ENCODE data around the gene DHPS. TPM values are rescaled to one million over a fixed set of nuclear protein-coding genes. Genes with fewer than 3 reads are reported as not detected.

DHPS gene
- total RNA-seq, 1 donor from 2014 or later, result 46.1 TPM

- DNase-seq (ENCODE audit: low read depth in 2 of 2), result no peak
These were observed 6.3 kb downstream of the DHPS start for GRCh38 chr19:12675399-12675798.

DNA sequence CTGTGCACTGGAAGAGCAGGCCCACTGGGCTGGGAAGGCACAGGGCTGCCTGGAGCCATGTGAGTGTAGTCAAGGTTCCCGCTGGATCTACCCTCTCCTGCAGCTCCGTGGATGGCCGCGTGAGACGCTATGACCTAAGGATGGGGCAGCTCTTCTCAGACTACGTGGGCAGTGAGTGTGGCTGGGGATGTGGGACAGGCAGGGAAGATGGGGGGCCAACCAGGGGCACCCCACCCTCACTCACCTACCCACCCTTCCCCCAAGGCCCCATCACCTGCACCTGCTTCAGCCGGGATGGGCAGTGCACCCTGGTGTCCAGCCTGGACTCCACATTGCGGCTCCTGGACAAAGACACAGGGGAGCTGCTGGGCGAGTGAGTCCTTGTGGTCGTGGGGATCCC, 8.9 kb downstream of the DHPS start:
- DNase-seq (ENCODE audit: low read depth in 2 of 2), result no peak

DNA sequence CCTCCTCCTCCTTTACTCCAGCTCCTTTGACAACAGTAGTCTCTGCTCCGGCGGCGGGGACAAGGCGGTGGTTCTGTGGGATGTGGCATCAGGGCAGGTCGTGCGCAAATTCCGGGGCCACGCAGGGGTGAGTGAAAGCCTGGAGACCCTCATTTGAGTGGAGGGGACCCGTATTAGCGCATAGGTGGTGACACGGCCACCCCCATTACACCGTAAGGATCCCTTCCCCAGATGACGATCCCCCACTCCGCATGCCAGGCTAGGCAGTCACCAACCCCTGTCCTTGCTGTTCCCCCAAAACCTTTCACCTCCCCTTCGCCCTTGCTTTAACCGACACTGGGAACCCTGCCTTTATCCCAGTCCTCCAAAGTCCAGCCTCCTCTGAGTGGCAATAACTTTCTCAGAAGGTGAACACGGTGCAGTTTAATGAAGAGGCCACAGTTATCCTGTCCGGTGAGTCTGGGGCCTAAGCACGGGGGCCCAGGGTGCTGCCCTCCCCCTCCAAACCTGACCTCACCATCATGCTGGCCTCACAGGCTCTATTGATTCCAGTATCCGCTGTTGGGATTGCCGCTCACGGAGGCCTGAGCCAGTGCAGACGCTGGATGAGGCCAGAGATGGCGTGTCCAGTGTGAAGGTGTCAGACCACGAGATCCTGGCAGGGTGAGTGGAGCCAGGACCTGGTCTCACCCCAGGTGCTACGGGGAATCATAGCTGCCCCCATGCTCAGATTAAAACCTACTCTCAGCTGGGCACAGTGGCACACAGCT, 11.3 kb downstream of the DHPS start:
- DNase-seq (ENCODE audit: low read depth in 2 of 2), result no peak

GRCh38 chr19:12669270-12670158, 12.2 kb downstream of the DHPS start:
- DNase-seq (ENCODE audit: low read depth in 2 of 2), result peak; percentile 83 to 89

DNA sequence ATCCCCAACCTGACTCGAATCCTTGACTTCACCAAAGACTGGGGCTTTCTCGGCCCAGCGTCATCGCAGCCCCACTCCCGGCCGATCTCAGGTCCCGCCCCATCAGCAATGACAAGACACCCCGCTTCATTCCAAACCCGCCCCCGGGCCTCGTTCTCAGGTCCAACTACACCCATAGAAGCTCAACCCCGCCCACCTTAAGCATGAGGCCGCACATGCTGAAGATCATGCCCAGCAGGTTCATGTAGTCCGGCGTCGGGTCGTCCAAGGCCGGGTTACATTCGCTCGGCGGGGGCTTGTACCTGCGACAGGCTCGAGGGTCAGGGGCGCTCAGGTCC, 12.8 kb downstream of the DHPS start:
- peak; percentile 22 to 68 for DNase-seq (ENCODE audit: low read depth in 2 of 2)

DNA sequence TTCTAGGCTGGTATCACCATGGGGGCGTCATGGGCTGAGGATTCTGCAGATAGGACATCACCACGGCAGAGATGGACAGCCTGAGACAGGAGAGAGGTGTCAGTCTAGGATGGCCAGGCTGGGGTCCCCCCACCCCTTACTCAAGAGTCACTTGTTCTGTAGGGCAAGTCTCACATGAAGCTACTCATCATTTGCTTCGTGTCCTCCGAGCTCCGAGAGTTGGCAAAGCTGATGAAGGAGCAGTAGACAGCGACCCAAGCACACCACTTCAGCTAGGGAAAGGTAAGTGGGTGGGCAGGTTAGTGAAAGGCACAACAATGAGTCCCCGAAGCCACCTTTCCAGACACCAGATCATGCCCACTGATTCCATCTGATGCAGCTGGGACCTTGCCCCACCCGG, 13.3 kb downstream of the DHPS start:
- no peak for DNase-seq (ENCODE audit: low read depth in 2 of 2)

- DNase-seq (ENCODE audit: low read depth in 2 of 2), result no peak
These were observed 13.9 kb downstream of the DHPS start for GRCh38 chr19:12667731-12668302.

DNA sequence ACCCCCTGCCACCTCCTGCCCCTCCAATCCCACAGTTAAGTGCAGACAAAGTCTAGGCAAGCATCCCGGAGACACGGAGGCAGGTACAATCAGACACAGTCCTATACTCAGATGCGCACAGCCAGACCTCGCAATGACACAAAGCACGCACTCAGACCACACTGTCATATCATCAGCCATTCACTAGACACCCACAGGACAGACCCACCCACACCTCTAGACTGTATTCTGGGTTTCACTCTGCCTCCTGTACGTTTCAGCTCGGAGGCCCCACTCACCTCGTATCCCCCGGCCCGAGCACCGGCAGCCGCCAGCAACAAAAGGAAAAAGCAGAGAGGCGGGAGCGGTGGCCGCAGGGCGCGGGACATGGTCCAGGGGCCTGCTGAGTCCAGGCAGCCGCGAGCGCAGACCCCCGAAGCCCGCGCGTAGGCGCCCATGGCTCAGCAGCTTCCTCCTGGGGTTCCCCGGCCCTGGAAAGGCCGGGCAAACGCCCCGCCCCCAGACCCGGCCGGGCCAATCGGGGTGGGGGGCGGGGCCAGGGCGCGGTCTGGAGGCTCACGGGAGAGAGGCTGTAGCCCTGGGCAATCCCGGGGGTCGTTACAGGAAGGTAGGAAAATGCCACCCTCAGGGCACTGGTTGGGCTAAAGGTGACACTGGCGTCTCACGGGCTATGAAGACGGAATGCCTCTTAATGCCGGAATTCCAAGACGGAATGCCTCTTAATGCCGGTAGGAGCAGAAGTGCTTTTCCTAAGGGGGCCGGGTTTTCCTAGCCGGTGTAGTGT, 15.2 kb downstream of the DHPS start, which contains the start of the genes MAN2B1 and WDR83:
Gene MAN2B1, minus strand, starts transcription at position 478 of the 784 bp plus-strand sequence. Its CDS starts 41 bp downstream, at position 437.
Gene WDR83, plus strand, starts transcription at position 543 of the 784 bp plus-strand sequence. CDS start 2,984 bp downstream, outside the sequence.
- DNase-seq (ENCODE audit: low read depth in 2 of 2), result peak in 1 of 2 donors; percentile 80

GRCh38 chr19:12665671-12666264, 15.9 kb downstream of the DHPS start:
- peak in 1 of 2 donors; percentile 12 for DNase-seq (ENCODE audit: low read depth in 2 of 2)

DNA sequence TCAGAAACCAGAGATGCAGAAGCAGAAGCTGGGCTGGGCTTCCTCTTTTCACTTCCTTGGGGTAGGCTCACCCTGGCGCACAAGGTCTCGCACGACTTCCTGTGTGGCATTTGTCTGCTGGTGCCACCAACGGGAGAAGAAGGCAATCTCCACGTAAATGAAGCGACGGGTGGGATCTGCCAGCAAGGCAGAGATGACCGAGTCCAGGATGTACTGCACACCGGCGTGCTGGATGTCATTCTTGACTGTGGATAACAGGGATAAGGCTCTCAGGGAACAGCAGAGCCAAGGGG, 16.5 kb downstream of the DHPS start:
- no peak for DNase-seq (ENCODE audit: low read depth in 2 of 2)

DNA sequence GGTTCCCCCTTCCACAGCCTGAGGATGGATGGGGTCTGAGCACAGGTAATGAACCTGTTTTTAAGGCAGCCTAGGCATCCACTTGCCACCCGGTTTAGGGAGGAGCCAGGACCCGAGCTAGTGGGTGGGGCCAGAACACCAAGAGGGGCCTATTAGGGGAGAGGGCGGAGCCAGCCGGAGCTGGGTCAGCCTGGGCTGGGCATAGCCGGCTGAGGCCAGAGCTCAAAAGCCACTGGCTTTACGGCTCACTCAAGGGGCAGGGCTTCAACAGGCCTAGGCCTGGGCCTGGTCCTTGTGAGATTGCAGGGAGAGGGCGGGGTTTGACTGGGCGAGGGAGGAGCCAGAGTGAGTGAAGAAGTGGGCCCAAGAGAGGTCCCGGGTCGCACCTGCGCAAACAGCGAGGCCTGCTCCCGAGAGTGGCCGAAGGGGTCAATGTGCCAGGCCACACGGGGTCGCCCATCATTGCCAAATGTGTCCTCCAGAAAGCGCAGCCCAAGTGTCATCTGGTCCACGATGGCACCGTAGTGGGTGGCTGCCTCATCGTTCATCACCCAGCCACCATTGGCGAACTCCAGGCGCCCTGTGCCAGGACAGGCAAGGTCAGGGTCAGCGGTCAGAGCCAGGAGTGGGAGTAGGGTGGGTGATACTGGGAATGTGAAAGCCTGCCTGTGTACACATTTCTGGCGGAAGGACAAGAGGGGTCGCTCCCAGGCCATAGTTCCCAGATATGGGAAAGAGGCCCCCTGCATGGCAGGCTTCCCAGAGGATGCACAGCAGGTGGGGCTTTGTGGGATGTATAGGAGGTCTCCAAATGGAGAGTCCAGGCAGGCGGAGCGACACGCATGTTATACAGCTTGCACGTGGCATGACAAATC, 17.0 kb downstream of the DHPS start:
- no peak for DNase-seq (ENCODE audit: low read depth in 2 of 2)

GRCh38 chr19:12660980-12661379, 20.7 kb downstream of the DHPS start:
- DNase-seq (ENCODE audit: low read depth in 2 of 2), result no peak

DNA sequence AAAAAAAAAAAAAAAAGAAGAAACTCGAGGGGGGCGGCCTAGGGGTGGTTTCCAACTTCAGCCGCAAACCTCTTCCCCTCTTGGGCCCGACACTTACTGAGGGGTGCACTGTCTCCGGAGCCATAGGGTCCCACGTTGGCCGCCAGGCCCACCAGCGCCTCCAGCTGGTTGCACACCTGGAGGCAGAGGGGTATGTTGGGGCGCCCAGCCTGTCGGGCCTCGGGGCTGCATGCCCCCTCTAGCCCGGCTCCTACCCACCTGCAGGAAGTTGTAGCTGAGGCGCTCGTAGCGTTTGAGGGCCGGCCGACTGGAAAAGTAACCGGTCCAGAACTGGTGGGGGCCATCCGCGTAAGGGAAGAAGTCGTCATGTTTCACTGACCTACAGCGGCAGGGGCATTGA, 23.7 kb downstream of the DHPS start:
- no peak for DNase-seq (ENCODE audit: low read depth in 2 of 2)

DNA sequence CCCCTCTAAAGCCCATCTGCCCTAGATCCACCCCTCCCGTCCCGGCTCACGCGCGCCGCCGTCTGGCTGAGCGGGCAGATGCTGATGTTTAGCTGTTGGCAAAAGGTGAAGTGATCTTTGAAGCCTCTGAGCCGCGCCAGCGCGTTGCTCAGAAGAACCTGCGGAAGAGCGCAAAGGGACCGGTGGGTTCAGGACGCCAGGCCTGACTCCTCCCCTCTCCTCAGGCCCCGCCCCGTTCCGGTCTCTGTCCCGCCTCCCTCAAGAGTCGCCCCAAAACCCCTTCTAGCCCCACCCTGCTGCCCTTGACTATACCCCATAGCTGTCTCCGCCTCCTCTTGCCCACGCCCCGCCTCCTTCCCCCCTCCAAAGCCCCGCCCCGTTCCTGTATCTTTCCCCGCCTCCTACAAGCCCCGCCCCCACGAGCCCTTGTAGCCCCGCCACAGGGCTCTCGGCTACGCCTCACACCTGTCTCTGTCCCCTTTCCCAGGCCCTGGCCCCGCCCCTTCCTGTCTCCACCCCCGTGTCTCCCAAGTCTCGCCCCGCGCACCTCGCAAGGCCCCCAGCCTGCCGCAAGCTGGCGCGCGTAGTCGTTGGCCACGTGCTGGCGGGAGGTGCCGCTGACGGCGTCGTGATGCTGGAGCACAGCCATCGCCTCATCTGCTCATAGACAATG, 24.6 kb downstream of the DHPS start:
- no peak for DNase-seq (ENCODE audit: low read depth in 2 of 2)

- DNase-seq (ENCODE audit: low read depth in 2 of 2), result no peak
These were observed 26.1 kb downstream of the DHPS start for GRCh38 chr19:12655546-12655945.

DNA sequence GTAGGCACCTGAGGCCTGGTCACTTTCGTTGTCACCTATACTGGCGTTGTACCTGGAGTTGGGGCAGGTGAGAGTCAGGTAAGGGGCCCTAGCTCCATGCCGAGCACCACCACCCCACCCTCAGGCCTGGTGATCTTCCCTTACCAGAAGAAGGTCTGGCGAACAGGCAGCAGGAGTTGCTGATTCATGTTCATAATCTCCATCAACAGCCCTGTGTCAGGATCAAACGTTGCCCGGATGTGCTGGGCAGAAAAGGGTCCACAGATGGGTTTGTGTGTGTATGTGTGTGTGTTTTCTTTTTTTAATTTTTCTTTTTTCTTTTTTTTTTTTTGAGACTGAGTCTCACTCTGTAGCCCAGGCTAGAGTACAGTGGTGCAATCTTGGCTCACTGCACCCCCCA, 29.5 kb downstream of the DHPS start:
- DNase-seq (ENCODE audit: low read depth in 2 of 2), result no peak

DNA sequence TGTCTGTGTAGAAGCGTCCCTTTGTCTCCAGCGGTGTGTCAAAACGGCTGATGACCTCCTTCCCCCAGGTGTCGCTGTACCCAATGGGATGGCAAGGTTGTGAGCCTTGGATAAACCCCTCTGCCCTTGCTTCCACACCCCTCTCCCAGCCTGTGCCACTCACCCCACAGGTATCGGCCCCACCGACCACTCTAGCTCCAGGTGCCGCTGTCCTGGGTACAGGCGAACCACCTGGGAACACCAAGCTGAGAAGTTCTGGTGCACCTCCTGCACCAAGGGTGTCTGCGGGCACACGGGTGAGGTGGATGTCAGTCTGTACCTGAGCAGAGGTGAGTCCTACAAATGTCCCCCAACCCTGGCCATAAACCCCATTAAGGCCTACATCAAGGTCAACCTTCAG, 31.7 kb downstream of the DHPS start:
- no peak for DNase-seq (ENCODE audit: low read depth in 2 of 2)

DNA sequence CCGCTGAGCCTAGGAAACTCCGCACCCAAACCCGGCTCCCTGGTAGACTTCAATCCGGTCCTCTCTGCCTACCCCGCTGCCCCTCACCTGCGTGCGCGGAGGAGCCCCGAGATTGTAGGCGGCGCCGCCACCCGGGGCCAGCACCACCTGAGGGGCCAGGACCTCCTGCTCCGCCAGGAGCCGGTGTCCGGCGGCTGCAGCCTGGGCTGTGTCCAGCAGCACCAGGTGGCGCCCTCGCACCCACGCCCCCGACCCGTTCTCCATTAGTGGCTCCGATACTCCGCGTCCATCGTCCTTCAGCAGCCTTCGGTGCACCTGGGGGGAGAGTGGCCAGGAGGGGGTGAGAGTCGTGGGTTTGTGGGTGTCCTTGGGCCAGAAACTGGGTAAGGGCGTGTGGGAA, 33.6 kb downstream of the DHPS start:
- peak in 1 of 2 donors; percentile 29 for DNase-seq (ENCODE audit: low read depth in 2 of 2)

GRCh38 chr19:12647490-12648071, 34.1 kb downstream of the DHPS start:
- DNase-seq (ENCODE audit: low read depth in 2 of 2), result peak in 1 of 2 donors; percentile 44

All from dermis microvascular lymphatic vessel endothelial cell (primary cell).